GM23248 (cell line): ENCODE results near the gene ACVR2B.
"Not testable (repeated sequence)": the region's sequence is repeated elsewhere in the genome, so short reads cannot be mapped to it uniquely, and the experiment has no call there.

Experiments used
- EZH2 ChIP-seq: fragments of 200-600 bp; sonication (generic); IDR thresholded peaks from 2 replicates; pipeline ENCODE4 v1.6.1; 2018; ENCODE audit warnings: antibody characterized with exemption, mild to moderate bottlenecking; ENCODE audit not compliant: insufficient read depth, poor library complexity, severe bottlenecking
- EZH2phosphoT487 ChIP-seq: fragments of 200-600 bp; sonication (generic); IDR thresholded peaks from 2 replicates; pipeline ENCODE4 v1.6.1; 2018; ENCODE audit warnings: antibody characterized with exemption, moderate library complexity, mild to moderate bottlenecking, low read depth; ENCODE audit not compliant: insufficient read depth

DNA sequence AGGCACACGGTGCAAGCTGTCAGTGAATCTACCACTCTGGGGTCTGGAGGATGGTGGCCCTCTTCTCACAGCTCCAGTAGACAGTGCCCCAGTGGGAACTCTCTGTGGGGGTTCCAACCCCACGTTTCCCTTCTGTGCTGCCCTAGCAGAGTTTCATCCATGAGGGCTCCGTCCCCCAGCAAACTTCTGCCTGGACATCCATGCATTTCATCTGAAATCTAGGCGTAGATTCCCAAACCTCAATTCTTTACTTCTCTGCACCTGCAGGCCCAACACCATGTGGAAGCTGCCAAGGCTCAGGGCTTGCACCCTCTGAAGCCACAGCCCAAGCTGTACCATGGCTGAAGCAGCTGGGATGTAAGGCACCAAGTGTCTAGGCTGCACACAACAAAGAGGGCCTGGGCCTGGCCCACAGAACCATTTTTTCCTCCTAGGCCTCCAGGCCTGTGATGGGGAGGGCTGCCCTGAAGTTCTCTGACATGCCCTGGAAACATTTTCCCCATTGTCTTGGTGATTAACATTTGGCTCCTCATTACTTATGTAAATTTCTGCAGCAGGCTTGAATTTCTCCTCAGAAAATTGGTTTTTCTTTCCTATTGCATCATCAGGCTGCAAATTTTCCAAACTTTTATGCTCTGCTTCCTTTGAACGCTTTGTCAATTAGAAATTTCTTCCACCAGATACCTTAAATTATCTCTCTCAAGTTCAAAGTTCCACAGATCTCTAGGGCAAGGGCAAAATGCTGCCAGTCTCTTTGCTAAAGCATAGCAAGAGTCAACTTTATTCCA lies 20.6 kb upstream of the ACVR2B start:
- TF ChIP-seq EZH2, EZH2phosphoT487: not testable (repeated sequence)
